GM18526 (cell line): ENCODE measurements around the gene PIANP.

Experiments used
- POLR2A ChIP-seq: IDR thresholded peaks from 3 replicates; pipeline ENCODE4 v1.6.1; 2011; ENCODE audit not compliant: insufficient read length; ENCODE audit errors: extremely low read depth

PIANP gene

GRCh38 chr12:6646276-6647082, 54.1 kb downstream of the PIANP start:
- no peak for TF ChIP-seq POLR2A

- TF ChIP-seq POLR2A: no peak
These were observed 55.7 kb downstream of the PIANP start for GRCh38 chr12:6644903-6645302.

GRCh38 chr12:6644257-6644596, 56.4 kb downstream of the PIANP start:
- no peak for TF ChIP-seq POLR2A
